T-cell (primary cell): ENCODE measurements around the gene ECI1. TPM values are rescaled to one million over a fixed set of nuclear protein-coding genes. Genes with fewer than 3 reads are reported as not detected.
"Not testable (repeated sequence)": the region's sequence is repeated elsewhere in the genome, so short reads cannot be mapped to it uniquely, and the experiment has no call there.

Experiments used
- ATAC-seq, 4 experiments: fragments of 200-7000 bp in 3 of 4; fragments of 150-1000 bp in 1 of 4; cut with Tn5 transposase; replicated peaks in 1 of 4; 1 replicate in 3 of 4; 2 replicates in 1 of 4; pipeline ENCODE4 v1.10.0; 2021; ENCODE audit warnings: moderate library complexity in 3 of 4, mild to moderate bottlenecking in 2 of 4, moderate number of reproducible peaks in 1 of 4
- CTCF ChIA-PET, 2 donors: fragments of 300-600 bp; sonication (Branson Sonifier 250); formaldehyde crosslinking; loops; one replicate each; lab custom pipeline; 2022; ENCODE audit warnings: antibody characterized with exemption in 2 of 2; lab: Charles Lee
- POLR2A ChIA-PET, 2 donors: fragments of 300-600 bp; sonication (Branson Sonifier 250); formaldehyde crosslinking; loops; one replicate each; lab custom pipeline; 2022; ENCODE audit warnings: antibody characterized with exemption in 2 of 2; lab: Charles Lee
- DNase-seq, 35 experiments: peaks; one replicate each; pipeline versions ENCODE4 v3.0.0 to v3.0.0-alpha.2; 2013 to 2023
- H3K27ac ChIP-seq: one replicate; pipeline ENCODE4 v1.5.1; 2013; ENCODE audit warnings: low read length
- H3K27me3 ChIP-seq, 2 experiments: replicated peaks in 1 of 2; 1 replicate in 1 of 2; 2 replicates in 1 of 2; pipeline versions ENCODE4 v1.6.1 to v1.7.0; 2013; ENCODE audit warnings: low read length in 1 of 2, mixed read lengths in 1 of 2; ENCODE audit not compliant: control insufficient read depth in 2 of 2, insufficient read depth in 2 of 2; ENCODE audit errors: extremely low read depth in 1 of 2
- H3K36me3 ChIP-seq, 2 donors: 1 replicate in 1 of 2; 2 replicates in 1 of 2; pipeline versions ENCODE4 v1.6.1 to v1.7.0; 2013; ENCODE audit warnings: low read length in 1 of 2; ENCODE audit not compliant: control insufficient read depth in 2 of 2, insufficient read depth in 1 of 2; ENCODE audit errors: extremely low read depth in 1 of 2
- H3K4me1 ChIP-seq, 2 experiments: 1 replicate in 1 of 2; 2 replicates in 1 of 2; pipeline versions ENCODE4 v1.6.1 to v1.7.0; 2013; ENCODE audit warnings: low read length in 2 of 2, mixed read lengths in 1 of 2; ENCODE audit not compliant: insufficient read depth in 2 of 2, control insufficient read depth in 1 of 2; ENCODE audit errors: extremely low read depth in 1 of 2
- H3K4me3 ChIP-seq, 2 donors: 1 replicate in 1 of 2; 2 replicates in 1 of 2; pipeline versions ENCODE4 v1.5.1 to v1.7.0; 2013; ENCODE audit warnings: mild to moderate bottlenecking in 2 of 2, low read length in 1 of 2, moderate library complexity in 1 of 2; ENCODE audit not compliant: control insufficient read depth in 1 of 2; ENCODE audit errors: extremely low read depth in 1 of 2
- H3K9me3 ChIP-seq: 2 replicates; pipeline ENCODE4 v1.7.0; 2013
- H3K27ac Mint-ChIP-seq, 2 donors: one replicate each; pipeline ENCODE4 v1.8.0; 2020 to 2021; ENCODE audit warnings: mild to moderate bottlenecking in 2 of 2, mixed read lengths in 2 of 2
- H3K27me3 Mint-ChIP-seq, 2 donors: one replicate each; pipeline ENCODE4 v1.8.0; 2021 to 2022; ENCODE audit warnings: mixed read lengths in 2 of 2
- H3K36me3 Mint-ChIP-seq: one replicate; pipeline ENCODE4 v1.8.0; 2021; ENCODE audit warnings: mixed read lengths
- H3K4me1 Mint-ChIP-seq, 3 donors: one replicate each; pipeline ENCODE4 v1.8.0; 2020 to 2022; ENCODE audit warnings: mixed read lengths in 3 of 3, mild to moderate bottlenecking in 1 of 3
- H3K4me3 Mint-ChIP-seq, 3 donors: one replicate each; pipeline ENCODE4 v1.8.0; 2020 to 2022; ENCODE audit warnings: mild to moderate bottlenecking in 3 of 3, mixed read lengths in 3 of 3, moderate library complexity in 3 of 3
- H3K9me3 Mint-ChIP-seq, 3 donors: one replicate each; pipeline ENCODE4 v1.8.0; 2020 to 2022; ENCODE audit warnings: mixed read lengths in 3 of 3
- WGBS: methylation state at CpG from one replicate; pipeline ENCODE4 v1.1.5; 2013; ENCODE audit warnings: missing lambda C conversion rate; ENCODE audit not compliant: insufficient coverage; 5-methylcytosine and 5-hydroxymethylcytosine counted together
- total RNA-seq, 35 experiments: library from RNA in 6 of 35; stranded (reverse) in 6 of 35; fragments of 120-200 nt in 1 of 35; gene quantifications; one replicate each; pipeline versions ENCODE4 v1.2.1 to v1.2.4 and lab custom pipeline; 2013 to 2026

Gene ECI1
- total RNA-seq, 5 donors from 2014 or later (not counting 1 experiment from before 2014, with no cell fraction given): 17.0 to 40.1 (median 37.7) TPM

- no peaks in the 10 kb centered on the region for H3K9me3 ChIP-seq
- DNase-seq: no peak
- no peak for ATAC-seq
- no peaks in the 10 kb centered on the region for H3K9me3 Mint-ChIP-seq
- H3K27ac Mint-ChIP-seq: no peak overlapping the region
- no peak overlapping the region for H3K4me3 Mint-ChIP-seq
- 95% methylated on average over 23 of the region's 30 CpGs for WGBS
- peaks cover 0 to 2% (median 2%) of the 10 kb centered on the region in 3 donors for H3K4me1 Mint-ChIP-seq
- no peaks in the 10 kb centered on the region for H3K27me3 ChIP-seq
- peaks cover 8 to 42% of the 10 kb centered on the region in 2 donors for H3K36me3 ChIP-seq
- no peak overlapping the region for H3K27ac ChIP-seq
- H3K36me3 Mint-ChIP-seq: peaks cover 6% of the 10 kb centered on the region
- peaks cover 0 to 5% of the 10 kb centered on the region in 2 experiments for H3K4me1 ChIP-seq
- ChIA-PET CTCF (no interaction called here), POLR2A (no interaction called here)
- no peak overlapping the region for H3K4me3 ChIP-seq
- no peaks in the 10 kb centered on the region for H3K27me3 Mint-ChIP-seq
Measured at GRCh38 chr16:2244926-2245795, 6.2 kb downstream of the ECI1 start.

GRCh38 chr16:2244301-2244700, 7.1 kb downstream of the ECI1 start:
- Mint-ChIP-seq H3K27ac (no peak overlapping the region), H3K4me1 (no peaks in the 10 kb centered on the region), H3K9me3 (no peaks in the 10 kb centered on the region), H3K36me3 (peaks cover 6% of the 10 kb centered on the region), H3K4me3 (no peak overlapping the region), H3K27me3 (no peaks in the 10 kb centered on the region)
- H3K4me1 ChIP-seq: no peaks in the 10 kb centered on the region
- CTCF ChIA-PET: no interaction called here
- DNase-seq (no peak), ATAC-seq (no peak)
- 94% methylated on average over 11 of the region's 17 CpGs for WGBS
- H3K4me3 ChIP-seq: no peak overlapping the region
- peaks cover 8 to 42% of the 10 kb centered on the region in 2 donors for H3K36me3 ChIP-seq
- POLR2A ChIA-PET: no interaction called here
- no peaks in the 10 kb centered on the region for H3K27me3 ChIP-seq
- H3K27ac ChIP-seq: no peak overlapping the region
- no peaks in the 10 kb centered on the region for H3K9me3 ChIP-seq

GRCh38 chr16:2243781-2244180, 7.6 kb downstream of the ECI1 start:
- no peak for DNase-seq
- Mint-ChIP-seq H3K27me3 (no peaks in the 10 kb centered on the region), H3K4me3 (no peak overlapping the region), H3K27ac (no peak overlapping the region), H3K9me3 (no peaks in the 10 kb centered on the region), H3K4me1 (no peaks in the 10 kb centered on the region), H3K36me3 (peaks cover 6% of the 10 kb centered on the region)
- Histone ChIP-seq H3K4me3 (no peak overlapping the region), H3K9me3 (no peaks in the 10 kb centered on the region), H3K27me3 (no peaks in the 10 kb centered on the region), H3K27ac (no peak overlapping the region), H3K36me3 (peaks cover 8 to 42% of the 10 kb centered on the region in 2 donors), H3K4me1 (no peaks in the 10 kb centered on the region)
- POLR2A ChIA-PET: no interaction called here
- 92% methylated on average over 5 of the region's 11 CpGs for WGBS
- no peak for ATAC-seq
- CTCF ChIA-PET: no interaction called here

- H3K4me3 ChIP-seq: no peak overlapping the region
- ChIA-PET POLR2A (no interaction called here), CTCF (no interaction called here)
- Mint-ChIP-seq H3K4me3 (no peak overlapping the region), H3K36me3 (peaks cover 6% of the 10 kb centered on the region), H3K4me1 (no peaks in the 10 kb centered on the region), H3K27ac (no peak overlapping the region), H3K27me3 (no peaks in the 10 kb centered on the region), H3K9me3 (no peaks in the 10 kb centered on the region)
- H3K36me3 ChIP-seq: peaks cover 8 to 42% of the 10 kb centered on the region in 2 donors
- DNase-seq (no peak), ATAC-seq (no peak)
- WGBS: 96% methylated on average over 18 of the region's 19 CpGs
- H3K9me3 ChIP-seq: no peaks in the 10 kb centered on the region
- H3K27ac ChIP-seq: no peak overlapping the region
- no peaks in the 10 kb centered on the region for H3K4me1 ChIP-seq
- no peaks in the 10 kb centered on the region for H3K27me3 ChIP-seq
Measured at GRCh38 chr16:2243031-2243528, 8.3 kb downstream of the ECI1 start.

- H3K9me3 Mint-ChIP-seq: no peaks in the 10 kb centered on the region
- peaks cover 0 to 2% of the 10 kb centered on the region in 2 experiments for H3K27me3 ChIP-seq
- ATAC-seq (no peak), DNase-seq (no peak)
- CTCF ChIA-PET: interaction anchor here in 1 of 2 donors (0.6 kb wide), 1 partner anchor 950 kb away, joined by 5 read pairs; no protein-coding TSS in a partner anchor
- H3K27me3 Mint-ChIP-seq: no peaks in the 10 kb centered on the region
- POLR2A ChIA-PET: no interaction called here
- WGBS: 98% methylated on average over 9 of the region's 11 CpGs
- no peak overlapping the region for H3K4me3 ChIP-seq
- no peak overlapping the region for H3K4me3 Mint-ChIP-seq
- H3K36me3 Mint-ChIP-seq: peaks cover 6% of the 10 kb centered on the region
- H3K4me1 ChIP-seq: peaks cover 0 to under 1% of the 10 kb centered on the region in 2 experiments
- H3K36me3 ChIP-seq: peaks cover 8 to 42% of the 10 kb centered on the region in 2 donors
- H3K4me1 Mint-ChIP-seq: no peaks in the 10 kb centered on the region
- H3K9me3 ChIP-seq: no peaks in the 10 kb centered on the region
- H3K27ac Mint-ChIP-seq: no peak overlapping the region
- H3K27ac ChIP-seq: no peak overlapping the region
Measured at GRCh38 chr16:2242598-2242997, 8.8 kb downstream of the ECI1 start.

GRCh38 chr16:2240331-2240730, 11.1 kb downstream of the ECI1 start:
- Histone ChIP-seq H3K36me3 (peaks cover 9 to 34% of the 10 kb centered on the region in 2 donors), H3K4me1 (peaks cover 2 to 15% of the 10 kb centered on the region in 2 experiments), H3K27me3 (peaks cover 0 to 21% of the 10 kb centered on the region in 2 experiments)
- H3K9me3 ChIP-seq, H3K4me1 Mint-ChIP-seq, H3K27ac Mint-ChIP-seq, H3K4me3 Mint-ChIP-seq, DNase-seq, ATAC-seq, H3K36me3 Mint-ChIP-seq, POLR2A ChIA-PET, H3K27me3 Mint-ChIP-seq, H3K27ac ChIP-seq, H3K9me3 Mint-ChIP-seq, H3K4me3 ChIP-seq, CTCF ChIA-PET: not testable (repeated sequence)
- WGBS: 89% methylated on average over 5 of the region's 9 CpGs
